HepG2 (cell line): ENCODE measurements around the gene YWHAH. TPM values are rescaled to one million over a fixed set of nuclear protein-coding genes. Genes with fewer than 3 reads are reported as not detected.

Experiments
- AGO2 ChIP-seq: fragments of 200-400 bp; formaldehyde crosslinking; optimal IDR thresholded peaks from 2 replicates; pipeline ENCODE3; 2017; ENCODE audit warnings: mild to moderate bottlenecking, low read depth, low read length, moderate library complexity
- ARID2 ChIP-seq: sonication (generic); formaldehyde crosslinking; IDR thresholded peaks from 2 replicates; pipeline ENCODE4 v1.8.1; 2022; ENCODE audit warnings: mild to moderate bottlenecking, missing genetic modification reagents, borderline replicate concordance
- ARNTL ChIP-seq: sonication (generic); formaldehyde crosslinking; IDR thresholded peaks from 2 replicates; pipeline ENCODE4 v1.4.0; 2020; ENCODE audit warnings: mild to moderate bottlenecking, missing genetic modification reagents
- ATAD3A ChIP-seq: sonication (generic); formaldehyde crosslinking; IDR thresholded peaks from 2 replicates; pipeline ENCODE4 v1.4.0; 2020; ENCODE audit warnings: missing genetic modification reagents
- HOXA5 ChIP-seq: sonication (generic); formaldehyde crosslinking; IDR thresholded peaks from 2 replicates; pipeline ENCODE4 v1.4.0; 2020; ENCODE audit warnings: missing genetic modification reagents
- SALL2 ChIP-seq: sonication (generic); formaldehyde crosslinking; IDR thresholded peaks from 2 replicates; pipeline ENCODE4 v1.8.1; 2023; ENCODE audit warnings: mild to moderate bottlenecking, missing genetic modification reagents, inconsistent platforms
- SP2 ChIP-seq: sonication (generic); formaldehyde crosslinking; IDR thresholded peaks from 2 replicates; pipeline ENCODE4 v1.5.1; 2020; ENCODE audit warnings: mild to moderate bottlenecking, missing genetic modification reagents
- TCF12 ChIP-seq, 2 experiments: fragments of 450-650 bp in 1 of 2; sonication (generic) in 1 of 2; formaldehyde crosslinking in 1 of 2; IDR thresholded peaks; 2 replicates each; pipeline versions ENCODE4 v1.6.1 to v1.8.0; 2017 to 2022; ENCODE audit warnings: antibody characterized with exemption in 1 of 2, mild to moderate bottlenecking in 1 of 2, missing genetic modification reagents in 1 of 2, moderate library complexity in 1 of 2
- ZFP41 ChIP-seq: sonication (generic); formaldehyde crosslinking; IDR thresholded peaks from 2 replicates; pipeline ENCODE4 v1.4.0; 2020; ENCODE audit warnings: mild to moderate bottlenecking, missing genetic modification reagents, borderline replicate concordance
- ZNF143 ChIP-seq: sonication (generic); formaldehyde crosslinking; IDR thresholded peaks from 2 replicates; pipeline ENCODE4 v1.4.0; 2020; ENCODE audit warnings: missing genetic modification reagents
- ZNF530 ChIP-seq: sonication (generic); formaldehyde crosslinking; IDR thresholded peaks from 2 replicates; pipeline ENCODE4 v1.5.0; 2020; ENCODE audit warnings: low read depth, mild to moderate bottlenecking, missing genetic modification reagents
- ZNF546 ChIP-seq: sonication (generic); formaldehyde crosslinking; conservative IDR thresholded peaks from 2 replicates; pipeline ENCODE4 v1.8.1; 2023; ENCODE audit warnings: mild to moderate bottlenecking, missing genetic modification reagents
- ZNF891 ChIP-seq: sonication (generic); formaldehyde crosslinking; IDR thresholded peaks from 2 replicates; pipeline ENCODE4 v1.5.0; 2020; ENCODE audit warnings: mild to moderate bottlenecking, missing genetic modification reagents
- polyA plus RNA-seq, 8 experiments: library from polyadenylated mRNA; depleted of rRNA in 3 of 8; stranded (reverse) in 7 of 8; unstranded in 1 of 8; fragments of >200 nt; fragmentation: Illumina TruSeq in 4 of 8; extraction: Trizol in 4 of 8; gene quantifications; 2 replicates each; pipeline versions ENCODE4 v1.2.1 to v1.2.3, GENCODE V29; 2011 to 2016; ENCODE audit warnings: low read depth in 4 of 8, missing spikeins in 1 of 8, mixed read lengths in 1 of 8; ENCODE audit not compliant: insufficient read depth in 1 of 8
- total RNA-seq, 5 experiments: library from RNA; depleted of rRNA; stranded (reverse); fragments of >200 nt; fragmentation: Illumina TruSeq; extraction: Trizol; gene quantifications; 2 replicates each; pipeline ENCODE4 v1.2.3, GENCODE V29; 2016; ENCODE audit warnings: low read depth in 1 of 5
- TF ChIP-seq, protein P1 (sequence below): sonication (generic); formaldehyde crosslinking; conservative IDR thresholded peaks from 2 replicates; pipeline ENCODE4 v1.4.0; 2020; ENCODE audit warnings: missing genetic modification reagents
- TF ChIP-seq, protein P2 (sequence below): sonication (generic); formaldehyde crosslinking; IDR thresholded peaks from 2 replicates; pipeline ENCODE4 v1.4.0; 2020; ENCODE audit warnings: missing genetic modification reagents
- TF ChIP-seq, protein P3 (sequence below), 2 experiments: fragments of 450-650 bp in 1 of 2; sonication (generic) in 1 of 2; formaldehyde crosslinking in 1 of 2; IDR thresholded peaks; 2 replicates each; pipeline versions ENCODE4 v1.6.1 to v1.8.0; 2016 to 2022; ENCODE audit warnings: antibody characterized with exemption in 1 of 2, mild to moderate bottlenecking in 1 of 2, missing genetic modification reagents in 1 of 2

YWHAH gene
- total and polyA plus RNA-seq, 2 of the 13 experiments (the other 11 are each of a cell fraction or from before 2014, with no cell fraction given): 35.6 to 92.7 TPM

DNA sequence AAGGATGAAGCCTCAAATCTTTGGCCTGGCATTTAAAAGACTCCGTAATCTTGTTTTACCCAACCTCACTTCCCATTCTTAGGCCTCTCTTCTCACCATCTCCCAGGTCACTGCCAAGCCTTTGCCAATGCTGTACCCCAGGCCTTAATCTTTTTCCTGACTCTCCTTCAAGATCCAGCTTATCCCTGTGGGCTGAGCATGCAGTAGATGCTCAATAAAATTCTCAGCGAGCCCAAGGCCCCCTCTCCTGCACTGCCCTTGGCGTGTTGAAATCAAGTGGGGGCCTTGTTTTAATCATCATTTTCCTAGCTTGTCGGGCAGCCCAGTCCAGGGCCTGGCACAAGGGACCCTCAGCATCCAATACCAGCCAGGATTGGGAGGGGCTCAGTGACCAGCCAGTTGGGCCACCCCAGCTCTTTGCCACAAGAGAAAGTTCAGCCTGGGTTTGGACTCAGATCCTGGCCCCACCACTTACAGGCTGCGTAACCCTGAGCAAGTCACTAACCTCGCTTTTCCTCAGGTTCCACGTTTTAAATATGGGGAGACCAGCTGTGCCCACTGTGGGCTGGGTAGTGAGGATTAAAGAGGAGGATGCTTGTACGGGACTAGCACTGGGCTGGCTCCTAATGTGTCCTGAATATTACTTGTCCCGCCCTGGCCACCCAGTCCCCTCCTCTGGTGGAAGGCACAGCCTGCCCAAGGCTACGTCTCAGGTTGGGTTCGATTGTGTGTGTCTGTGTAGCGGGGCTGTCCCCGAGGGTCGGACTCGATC is 943 bp upstream of the YWHAH start (continued):
- TF ChIP-seq, protein P1, sequence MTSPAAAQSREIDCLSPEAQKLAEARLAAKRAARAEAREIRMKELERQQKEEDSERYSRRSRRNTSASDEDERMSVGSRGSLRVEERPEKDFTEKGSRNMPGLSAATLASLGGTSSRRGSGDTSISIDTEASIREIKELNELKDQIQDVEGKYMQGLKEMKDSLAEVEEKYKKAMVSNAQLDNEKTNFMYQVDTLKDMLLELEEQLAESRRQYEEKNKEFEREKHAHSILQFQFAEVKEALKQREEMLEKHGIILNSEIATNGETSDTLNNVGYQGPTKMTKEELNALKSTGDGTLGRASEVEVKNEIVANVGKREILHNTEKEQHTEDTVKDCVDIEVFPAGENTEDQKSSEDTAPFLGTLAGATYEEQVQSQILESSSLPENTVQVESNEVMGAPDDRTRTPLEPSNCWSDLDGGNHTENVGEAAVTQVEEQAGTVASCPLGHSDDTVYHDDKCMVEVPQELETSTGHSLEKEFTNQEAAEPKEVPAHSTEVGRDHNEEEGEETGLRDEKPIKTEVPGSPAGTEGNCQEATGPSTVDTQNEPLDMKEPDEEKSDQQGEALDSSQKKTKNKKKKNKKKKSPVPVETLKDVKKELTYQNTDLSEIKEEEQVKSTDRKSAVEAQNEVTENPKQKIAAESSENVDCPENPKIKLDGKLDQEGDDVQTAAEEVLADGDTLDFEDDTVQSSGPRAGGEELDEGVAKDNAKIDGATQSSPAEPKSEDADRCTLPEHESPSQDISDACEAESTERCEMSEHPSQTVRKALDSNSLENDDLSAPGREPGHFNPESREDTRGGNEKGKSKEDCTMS: no peak
- TF ChIP-seq ZNF530 (CRISPR knock-in tag) (no peak), ATAD3A (CRISPR knock-in tag) (no peak), TCF12 (IDR thresholded peaks at IDR 0.05) (no peak), TCF12 (CRISPR knock-in tag; IDR thresholded peaks at IDR 0.05) (no peak), SALL2 (CRISPR knock-in tag) (0 out of 2 replicates have a peak, but pooled peaks have one; percentile 1), SP2 (no peak), ARNTL (no peak), ARID2 (CRISPR knock-in tag) (no peak), AGO2 (peak; percentile 29), ZNF891 (CRISPR knock-in tag) (0 out of 2 replicates have a peak, but pooled peaks have one; percentile 13), ZNF546 (no peak), ZFP41 (CRISPR knock-in tag) (no peak), HOXA5 (no peak), ZNF143 (CRISPR knock-in tag) (no peak)
- TF ChIP-seq, protein P2, sequence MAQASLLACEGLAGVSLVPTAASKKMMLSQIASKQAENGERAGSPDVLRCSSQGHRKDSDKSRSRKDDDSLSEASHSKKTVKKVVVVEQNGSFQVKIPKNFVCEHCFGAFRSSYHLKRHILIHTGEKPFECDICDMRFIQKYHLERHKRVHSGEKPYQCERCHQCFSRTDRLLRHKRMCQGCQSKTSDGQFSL (CRISPR knock-in tag): no peak
- TF ChIP-seq, protein P3, sequence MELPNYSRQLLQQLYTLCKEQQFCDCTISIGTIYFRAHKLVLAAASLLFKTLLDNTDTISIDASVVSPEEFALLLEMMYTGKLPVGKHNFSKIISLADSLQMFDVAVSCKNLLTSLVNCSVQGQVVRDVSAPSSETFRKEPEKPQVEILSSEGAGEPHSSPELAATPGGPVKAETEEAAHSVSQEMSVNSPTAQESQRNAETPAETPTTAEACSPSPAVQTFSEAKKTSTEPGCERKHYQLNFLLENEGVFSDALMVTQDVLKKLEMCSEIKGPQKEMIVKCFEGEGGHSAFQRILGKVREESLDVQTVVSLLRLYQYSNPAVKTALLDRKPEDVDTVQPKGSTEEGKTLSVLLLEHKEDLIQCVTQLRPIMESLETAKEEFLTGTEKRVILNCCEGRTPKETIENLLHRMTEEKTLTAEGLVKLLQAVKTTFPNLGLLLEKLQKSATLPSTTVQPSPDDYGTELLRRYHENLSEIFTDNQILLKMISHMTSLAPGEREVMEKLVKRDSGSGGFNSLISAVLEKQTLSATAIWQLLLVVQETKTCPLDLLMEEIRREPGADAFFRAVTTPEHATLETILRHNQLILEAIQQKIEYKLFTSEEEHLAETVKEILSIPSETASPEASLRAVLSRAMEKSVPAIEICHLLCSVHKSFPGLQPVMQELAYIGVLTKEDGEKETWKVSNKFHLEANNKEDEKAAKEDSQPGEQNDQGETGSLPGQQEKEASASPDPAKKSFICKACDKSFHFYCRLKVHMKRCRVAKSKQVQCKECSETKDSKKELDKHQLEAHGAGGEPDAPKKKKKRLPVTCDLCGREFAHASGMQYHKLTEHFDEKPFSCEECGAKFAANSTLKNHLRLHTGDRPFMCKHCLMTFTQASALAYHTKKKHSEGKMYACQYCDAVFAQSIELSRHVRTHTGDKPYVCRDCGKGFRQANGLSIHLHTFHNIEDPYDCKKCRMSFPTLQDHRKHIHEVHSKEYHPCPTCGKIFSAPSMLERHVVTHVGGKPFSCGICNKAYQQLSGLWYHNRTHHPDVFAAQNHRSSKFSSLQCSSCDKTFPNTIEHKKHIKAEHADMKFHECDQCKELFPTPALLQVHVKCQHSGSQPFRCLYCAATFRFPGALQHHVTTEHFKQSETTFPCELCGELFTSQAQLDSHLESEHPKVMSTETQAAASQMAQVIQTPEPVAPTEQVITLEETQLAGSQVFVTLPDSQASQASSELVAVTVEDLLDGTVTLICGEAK (IDR thresholded peaks at IDR 0.05): no peak
- TF ChIP-seq, protein P3 (CRISPR knock-in tag; IDR thresholded peaks at IDR 0.05): peak; percentile 47; the same call in 1 of the 2 replicates
